Omental fat pad (tissue), 4 donors: ENCODE data around the gene LATS1. TPM values are rescaled to one million over a fixed set of nuclear protein-coding genes. Genes with fewer than 3 reads are reported as not detected.
"Not testable (repeated sequence)": the region's sequence is repeated elsewhere in the genome, so short reads cannot be mapped to it uniquely, and the experiment has no call there.

Experiments used
- ATAC-seq: fragments of 150-250 bp; one replicate; pipeline ENCODE4 v1.9.1; 2016; ENCODE audit warnings: mild to moderate bottlenecking, moderate library complexity; ENCODE audit not compliant: low FRiP score
- DNase-seq: peaks from one replicate; pipeline ENCODE4 v3.0.0-alpha.2; 2019; ENCODE audit warnings: low spot score
- CTCF ChIP-seq, 3 donors: fragments of 450-650 bp; IDR thresholded peaks; one replicate each; pipeline ENCODE4 v1.5.1; 2016 to 2017; ENCODE audit warnings: antibody characterized with exemption in 3 of 3, mild to moderate bottlenecking in 3 of 3, moderate library complexity in 2 of 3
- total RNA-seq, 4 donors: library from RNA; depleted of rRNA; stranded (reverse); fragments of >200 nt; gene quantifications; one replicate each; pipeline ENCODE4 v1.1.0, GENCODE V29; 2016

Gene LATS1
- total RNA-seq, 4 donors from 2014 or later: 18.8 to 39.2 (median 26.3) TPM

DNA sequence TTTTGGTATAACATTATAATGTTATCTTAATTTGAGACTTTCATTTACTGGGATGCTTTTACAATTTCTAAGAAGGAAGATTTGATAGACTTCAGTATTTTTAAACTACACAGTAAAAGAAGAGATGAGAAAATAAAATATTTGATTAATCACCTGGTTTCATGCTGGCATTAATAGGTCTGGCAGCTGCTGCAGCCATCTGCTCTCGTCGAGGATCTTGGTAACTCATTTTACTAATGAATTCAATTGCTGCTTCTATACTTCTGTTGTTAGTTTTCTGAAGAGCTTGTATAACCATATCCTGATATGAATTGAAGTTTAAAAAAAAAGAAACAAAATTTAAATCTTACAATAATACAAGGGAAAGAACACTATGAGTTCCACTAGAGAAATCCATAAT is 23.0 kb downstream of the LATS1 start:
- ATAC-seq (no peak), DNase-seq (no peak)
- TF ChIP-seq CTCF (IDR thresholded peaks at IDR 0.05): no peak

- no peak for TF ChIP-seq CTCF (IDR thresholded peaks at IDR 0.05)
- DNase-seq: no peak
- no peak for ATAC-seq
Observed at GRCh38 chr6:149691201-149691600, 26.7 kb downstream of the LATS1 start.

DNA sequence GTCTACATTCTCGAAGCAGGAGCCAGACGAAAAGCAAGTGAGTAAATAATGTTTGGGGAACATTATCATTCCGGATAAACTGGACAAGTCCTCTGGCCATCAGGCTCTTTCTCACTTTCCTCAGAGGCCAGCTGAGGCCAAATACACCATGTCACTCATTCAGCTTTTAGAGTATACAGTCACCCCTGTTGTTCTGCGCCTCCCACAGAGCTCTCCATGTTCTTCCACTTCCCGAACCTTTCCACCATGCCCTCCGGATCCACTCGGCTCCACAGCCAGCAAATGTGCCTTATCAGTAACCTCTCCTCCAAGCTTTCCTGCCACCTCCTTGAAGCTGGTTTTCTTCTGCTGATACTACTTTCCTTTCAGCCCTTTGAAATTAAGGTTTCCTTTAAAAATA is 31.7 kb downstream of the LATS1 start:
- DNase-seq (no peak), ATAC-seq (no peak)
- TF ChIP-seq CTCF (IDR thresholded peaks at IDR 0.05): no peak

DNA sequence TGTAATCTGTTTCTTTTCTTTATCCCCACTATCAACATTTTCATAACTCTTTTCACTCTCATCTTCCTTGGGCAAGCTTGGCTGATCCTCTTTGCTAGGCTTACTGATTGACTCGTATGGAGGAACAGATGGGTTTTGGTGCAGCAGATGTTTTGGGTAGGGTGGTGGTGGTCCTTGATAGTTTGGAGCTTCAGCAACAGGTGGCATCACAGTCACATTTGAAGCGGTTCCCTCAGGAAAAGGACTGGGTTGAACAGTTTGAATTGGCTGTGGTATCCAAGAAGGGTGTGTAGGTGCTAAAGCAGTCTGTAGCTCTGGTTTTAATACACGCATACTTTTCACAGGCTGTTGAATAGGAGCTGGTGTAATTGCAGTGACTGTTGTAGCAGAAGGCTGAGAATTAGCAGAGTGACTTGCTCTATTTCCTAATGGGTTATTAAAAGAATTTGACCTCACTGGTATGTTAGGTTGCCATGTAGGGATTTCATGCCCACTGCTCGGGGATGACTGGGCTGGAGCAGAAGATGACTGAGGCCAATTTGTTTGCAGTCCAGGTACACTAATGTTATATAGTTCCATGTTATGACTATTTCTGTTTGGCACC is 34.5 kb downstream of the LATS1 start:
- no peak for ATAC-seq
- TF ChIP-seq CTCF (IDR thresholded peaks at IDR 0.05): no peak

DNA sequence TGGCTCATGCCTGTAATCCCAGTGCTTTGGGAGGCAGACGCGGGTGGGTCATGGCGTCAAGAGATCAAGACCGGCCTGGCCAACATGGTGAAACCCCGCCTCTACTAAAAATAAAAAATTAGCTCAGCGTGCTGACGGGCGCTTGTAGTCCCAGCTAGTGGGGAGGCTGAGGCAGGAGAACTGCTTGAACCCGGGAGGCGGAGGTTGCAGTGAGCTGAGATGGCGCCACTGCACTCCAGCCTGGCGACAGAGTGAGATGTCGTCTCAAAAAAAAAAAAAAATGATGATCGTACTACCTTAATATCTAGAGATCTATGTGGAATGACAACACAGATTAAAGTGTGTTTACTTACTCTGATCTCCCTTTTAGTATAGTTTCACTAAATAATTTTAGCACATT is 36.1 kb downstream of the LATS1 start:
- not testable (repeated sequence) for ATAC-seq, DNase-seq

More for the DNA sequence above, 34.5 kb downstream of the LATS1 start:
- DNase-seq: no peak

- no peak for TF ChIP-seq CTCF (IDR thresholded peaks at IDR 0.05)
- DNase-seq: no peak
- ATAC-seq: no peak
Observed at GRCh38 chr6:149681209-149681608, 36.7 kb downstream of the LATS1 start.

- no peak for DNase-seq
- ATAC-seq: no peak
- TF ChIP-seq CTCF (IDR thresholded peaks at IDR 0.05): no peak
Observed at GRCh38 chr6:149680503-149680902, 37.4 kb downstream of the LATS1 start.

- ATAC-seq, DNase-seq: not testable (repeated sequence)
Observed at GRCh38 chr6:149672265-149672664, 45.6 kb downstream of the LATS1 start.
